ENCODE results near the gene C2CD4D.
"Not testable (repeated sequence)": the region's sequence is repeated elsewhere in the genome, so short reads cannot be mapped to it uniquely, and the experiment has no call there.

Gene C2CD4D

GRCh38 chr1:151839457-151840403 is at the start of gene C2CD4D:
Gene C2CD4D, minus strand, starts transcription at chr1:151839820. Its CDS starts 831 bp downstream, at chr1:151838989.
- peak; percentile 66 for DNase-seq (ENCODE audit: low read depth)

GRCh38 chr1:151888972-151889570 is 49.5 kb upstream of the C2CD4D start:
- no peak for DNase-seq (ENCODE audit: low read depth)

- DNase-seq (ENCODE audit: low read depth), result no peak
These were observed 47.4 kb upstream of the C2CD4D start for GRCh38 chr1:151887028-151887427.

GRCh38 chr1:151885479-151885878 is 45.9 kb upstream of the C2CD4D start:
- DNase-seq (ENCODE audit: low read depth), result no peak

- DNase-seq (ENCODE audit: low read depth), result not testable (repeated sequence)
These were observed 45.3 kb upstream of the C2CD4D start for GRCh38 chr1:151884879-151885278.

GRCh38 chr1:151884445-151884844 is 44.8 kb upstream of the C2CD4D start:
- DNase-seq (ENCODE audit: low read depth), result not testable (repeated sequence)

GRCh38 chr1:151883898-151884297 is 44.3 kb upstream of the C2CD4D start:
- not testable (repeated sequence) for DNase-seq (ENCODE audit: low read depth)

GRCh38 chr1:151882918-151883317 is 43.3 kb upstream of the C2CD4D start:
- DNase-seq (ENCODE audit: low read depth), result not testable (repeated sequence)

GRCh38 chr1:151882466-151882865 is 42.8 kb upstream of the C2CD4D start:
- DNase-seq (ENCODE audit: low read depth), result no peak

GRCh38 chr1:151881479-151881878 is 41.9 kb upstream of the C2CD4D start:
- DNase-seq (ENCODE audit: low read depth), result no peak

GRCh38 chr1:151875419-151876097 is 35.9 kb upstream of the C2CD4D start:
- no peak for DNase-seq (ENCODE audit: low read depth)

- DNase-seq (ENCODE audit: low read depth), result not testable (repeated sequence)
These were observed 33.2 kb upstream of the C2CD4D start for GRCh38 chr1:151872776-151873175.

GRCh38 chr1:151871284-151872030 is 31.8 kb upstream of the C2CD4D start:
- no peak for DNase-seq (ENCODE audit: low read depth)

- DNase-seq (ENCODE audit: low read depth), result no peak
These were observed 28.9 kb upstream of the C2CD4D start for GRCh38 chr1:151868486-151868885.

GRCh38 chr1:151867765-151868411 is 28.3 kb upstream of the C2CD4D start:
- DNase-seq (ENCODE audit: low read depth), result no peak

- DNase-seq (ENCODE audit: low read depth), result no peak
These were observed 27.7 kb upstream of the C2CD4D start for GRCh38 chr1:151867321-151867720.

- DNase-seq (ENCODE audit: low read depth), result no peak
These were observed 24.8 kb upstream of the C2CD4D start for GRCh38 chr1:151864411-151864810.

- no peak for DNase-seq (ENCODE audit: low read depth)
These were observed 23.0 kb upstream of the C2CD4D start for GRCh38 chr1:151862604-151863003.

GRCh38 chr1:151860504-151861187 is 21.0 kb upstream of the C2CD4D start:
- no peak for DNase-seq (ENCODE audit: low read depth)

GRCh38 chr1:151859891-151860293 is 20.3 kb upstream of the C2CD4D start:
- no peak for DNase-seq (ENCODE audit: low read depth)

Data from activated T-helper 9 cell treated with anti-CD3 and anti-CD28 coated beads, Interleukin-2, amount 50 U/mL, for 16 hours (primary cell).